ENCODE measurements around the gene CXCR1.
"Not testable (repeated sequence)": the region's sequence is repeated elsewhere in the genome, so short reads cannot be mapped to it uniquely, and the experiment has no call there.

Gene CXCR1

DNA sequence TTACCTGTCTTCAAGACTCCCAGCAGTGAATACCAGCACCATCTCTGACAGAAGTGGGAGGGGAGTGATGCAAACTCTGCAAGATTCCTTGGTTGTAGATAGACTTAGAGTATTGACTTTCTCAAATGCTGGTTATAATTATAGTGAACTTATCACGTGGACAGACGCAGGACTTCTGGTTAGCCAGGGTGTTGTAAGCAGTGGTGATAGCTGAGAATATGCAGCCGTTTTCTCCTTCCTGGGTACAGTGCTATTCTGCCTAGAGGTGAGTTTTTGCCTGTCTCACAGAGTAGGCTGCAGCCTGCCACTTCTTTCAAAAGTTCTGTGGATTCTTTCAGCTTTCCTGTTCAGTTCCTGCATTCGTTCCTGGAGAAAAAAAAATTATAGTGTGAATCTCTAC is 41.7 kb downstream of the CXCR1 start:
- no peak for DNase-seq
- in situ Hi-C loops (cut with MboI; ENCODE audit: low pct_unique_long_range_greater_than_20kb, low sequenced_read_pairs), result no loop called here

DNA sequence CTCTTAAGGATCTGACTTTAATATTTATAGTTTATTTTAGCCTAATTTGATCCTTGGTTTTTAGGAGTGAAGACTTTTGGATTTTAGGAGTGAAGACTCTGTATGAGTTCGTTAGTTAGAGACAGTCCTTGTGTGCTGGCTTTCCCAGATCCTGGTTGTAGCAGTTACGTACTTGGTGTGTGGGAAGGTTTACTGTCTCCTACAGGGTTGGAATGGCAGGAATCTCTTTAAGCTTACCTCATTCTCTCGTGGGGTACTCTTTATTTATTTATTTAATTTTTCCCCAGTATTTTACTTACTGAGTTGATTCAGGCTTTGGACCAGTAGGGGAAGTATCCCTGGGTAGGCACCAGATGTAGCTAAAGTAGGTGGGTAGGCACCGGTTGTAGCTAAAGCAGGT is 42.8 kb downstream of the CXCR1 start:
- in situ Hi-C loops (cut with MboI; ENCODE audit: low pct_unique_long_range_greater_than_20kb, low sequenced_read_pairs), result no loop called here
- no peak for DNase-seq

GRCh38 chr2:218122286-218122685 is 44.5 kb downstream of the CXCR1 start:
- in situ Hi-C loops (cut with MboI; ENCODE audit: low pct_unique_long_range_greater_than_20kb, low sequenced_read_pairs); DNase-seq: not testable (repeated sequence)

DNA sequence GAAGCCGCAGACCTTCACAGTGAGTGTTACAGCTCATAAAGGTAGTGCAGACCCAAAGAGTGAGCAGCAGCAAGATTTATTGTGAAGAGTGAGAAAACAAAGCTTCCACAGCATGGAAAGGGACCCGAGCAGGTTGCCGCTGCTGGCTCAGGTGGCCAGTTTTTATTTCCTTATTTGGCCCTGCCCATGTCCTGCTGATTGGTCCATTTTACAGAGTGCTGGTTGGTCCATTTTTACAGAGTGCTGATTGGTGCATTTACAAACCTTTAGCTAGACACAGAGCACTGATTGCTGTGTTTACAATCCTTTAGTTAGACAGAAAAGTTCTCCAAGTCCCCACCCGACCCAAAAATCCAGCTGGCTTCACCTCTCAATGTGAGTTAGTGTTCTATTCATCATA is 45.0 kb downstream of the CXCR1 start:
- DNase-seq; in situ Hi-C loops (cut with MboI; ENCODE audit: low pct_unique_long_range_greater_than_20kb, low sequenced_read_pairs): not testable (repeated sequence)
